ENCODE measurements around the gene LSAMP.
A peak's percentile ranks its signal among the peaks of the same experiment; 100 is the strongest.

LSAMP gene

DNA sequence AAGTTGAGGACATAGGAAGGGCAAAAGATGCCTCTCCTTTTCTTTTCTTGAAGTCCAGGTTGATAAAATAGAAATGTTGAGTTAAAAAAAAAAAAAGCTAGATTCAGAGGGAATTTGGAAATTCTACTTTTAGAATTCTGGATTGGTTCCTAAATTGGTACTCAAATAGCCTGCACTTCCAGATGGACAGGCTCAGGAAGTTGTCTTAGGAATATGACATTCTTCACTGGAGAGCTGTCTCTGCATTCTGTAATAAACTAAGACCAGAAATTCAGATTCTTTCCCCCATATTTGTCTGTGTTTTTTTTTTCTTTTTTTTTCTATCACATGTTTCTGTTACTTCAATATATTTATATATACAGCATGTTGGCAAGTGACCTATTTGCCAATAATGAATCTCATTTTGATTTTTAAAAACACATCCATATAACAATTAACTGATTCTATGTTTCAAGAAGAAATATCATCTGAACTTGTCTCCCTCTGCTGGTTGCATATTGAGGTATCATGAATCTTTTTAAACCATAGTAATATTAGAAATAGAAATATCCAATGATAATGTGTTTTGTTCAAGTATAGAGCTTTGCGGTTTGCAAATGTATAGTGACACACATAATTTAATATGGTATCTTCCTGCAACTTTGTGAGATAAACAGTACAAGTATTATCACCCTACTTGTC, 8.5 kb upstream of the LSAMP start:
- Histone ChIP-seq H3K27ac (ENCODE audit: insufficient read depth, low read depth, low read length, poor library complexity, severe bottlenecking) (no peak overlapping the region), H3K36me3 (ENCODE audit: control insufficient read depth, insufficient read depth, low read length) (no peaks in the 10 kb centered on the region), H3K9me3 (ENCODE audit: control insufficient read depth, low read length) (no peaks in the 10 kb centered on the region), H3K4me1 (ENCODE audit: control insufficient read depth, insufficient read depth, low read length) (no peaks in the 10 kb centered on the region), H3K27me3 (ENCODE audit: control insufficient read depth, insufficient read depth, low read length, poor library complexity, severe bottlenecking) (no peaks in the 10 kb centered on the region), H3K4me3 (ENCODE audit: insufficient read depth, low read depth, low read length) (no peak overlapping the region)
- no CpG with 5 or more reads among the region's 1 CpG for WGBS, 2 experiments

DNA sequence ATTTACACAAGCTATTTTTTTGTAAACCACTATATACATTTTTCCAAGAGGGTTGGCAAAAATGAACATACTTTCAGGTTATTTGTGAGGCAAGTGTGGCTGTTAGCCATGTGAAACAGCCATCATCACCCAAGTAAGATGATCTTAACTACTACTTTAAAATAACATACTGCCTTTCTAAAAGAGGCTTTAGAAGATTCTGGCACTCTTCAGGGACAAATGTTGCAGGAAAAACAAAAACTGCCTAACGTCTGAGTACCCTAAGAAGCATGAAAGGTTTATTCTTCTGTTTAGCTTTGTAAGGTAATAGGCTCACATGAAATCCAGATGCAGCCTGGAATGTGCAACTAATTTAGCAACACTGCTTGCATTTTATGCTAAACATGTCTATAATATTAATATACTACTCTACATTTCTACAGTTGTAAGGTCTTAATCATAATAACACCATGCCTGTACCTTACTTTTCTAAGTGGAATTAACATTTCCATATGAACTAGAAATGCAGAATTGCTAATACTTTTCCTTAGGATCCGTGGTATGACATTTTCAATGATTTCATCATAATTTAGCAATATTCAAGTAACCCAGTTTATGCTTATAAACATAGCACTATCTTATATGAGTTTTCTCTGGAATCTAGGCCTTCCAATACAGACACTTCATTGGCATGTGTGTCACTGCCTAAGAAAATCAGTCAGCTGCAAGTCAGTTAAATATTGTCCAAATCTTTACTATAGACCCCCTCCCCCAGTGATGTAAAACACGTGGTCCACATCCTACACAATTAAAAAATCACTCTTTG, 4.5 kb upstream of the LSAMP start:
- no peak overlapping the region for H3K4me3 ChIP-seq (ENCODE audit: insufficient read depth, low read depth, low read length)
- peaks cover 7% of the 10 kb centered on the region for H3K4me1 ChIP-seq (ENCODE audit: control insufficient read depth, insufficient read depth, low read length)
- no peaks in the 10 kb centered on the region for H3K27me3 ChIP-seq (ENCODE audit: control insufficient read depth, insufficient read depth, low read length, poor library complexity, severe bottlenecking)
- H3K9me3 ChIP-seq (ENCODE audit: control insufficient read depth, low read length): no peaks in the 10 kb centered on the region
- WGBS, 2 experiments: 78 to 83% methylated on average over 3 of the region's 3 CpGs
- H3K36me3 ChIP-seq (ENCODE audit: control insufficient read depth, insufficient read depth, low read length): no peaks in the 10 kb centered on the region
- no peak overlapping the region for H3K27ac ChIP-seq (ENCODE audit: insufficient read depth, low read depth, low read length, poor library complexity, severe bottlenecking)

DNA sequence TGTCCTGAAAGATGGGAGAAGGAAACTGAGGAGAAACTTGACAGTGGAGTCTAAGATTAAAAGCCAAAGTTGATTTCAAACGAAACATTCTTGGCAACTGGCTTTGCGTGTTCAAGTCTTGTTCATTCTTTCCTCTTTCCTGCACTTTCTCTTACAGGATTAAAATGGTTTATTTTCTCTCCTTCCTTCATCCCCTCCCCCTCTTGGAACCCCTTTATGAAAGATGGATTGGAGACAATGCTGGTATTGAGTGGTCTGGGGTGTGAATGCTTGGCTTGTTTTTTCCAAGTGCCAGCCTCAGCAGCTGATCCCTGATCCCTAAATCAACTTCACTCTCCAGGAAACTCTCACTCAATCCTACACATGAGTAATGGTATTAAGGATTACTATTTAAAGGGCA, 703 bp upstream of the LSAMP start:
- 63 to 67% methylated on average over 2 of the region's 2 CpGs for WGBS, 2 experiments
- H3K4me1 ChIP-seq (ENCODE audit: control insufficient read depth, insufficient read depth, low read length): peaks cover 27% of the 10 kb centered on the region

DNA sequence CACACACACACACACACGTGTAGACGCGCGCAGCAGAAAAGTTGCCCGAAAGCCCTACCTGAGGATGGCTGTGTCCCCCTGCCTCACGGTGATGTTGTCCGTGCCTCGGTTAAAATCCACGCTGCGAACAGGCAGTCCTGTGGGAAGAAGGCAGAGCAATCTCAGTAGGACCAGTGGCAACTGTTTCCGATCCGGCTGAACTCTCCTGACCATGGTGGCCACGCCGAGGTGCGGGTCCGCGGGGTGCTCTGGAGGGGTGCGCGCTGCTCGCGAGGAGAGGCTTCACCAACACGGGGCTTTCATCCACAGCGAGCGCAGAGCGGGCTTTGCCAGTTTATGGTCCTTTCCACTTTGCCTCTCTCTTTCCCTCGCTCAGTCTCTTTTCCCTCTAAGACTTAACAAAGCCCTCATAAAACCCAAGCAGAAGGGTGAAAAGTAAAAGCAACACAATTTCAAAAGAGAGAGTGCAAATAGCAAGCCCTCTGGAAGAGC, 422 bp downstream of the LSAMP start:
- 0 to 1% methylated on average over 26 of the region's 26 CpGs for WGBS, 2 experiments
- Histone ChIP-seq H3K36me3 (ENCODE audit: control insufficient read depth, insufficient read depth, low read length) (no peaks in the 10 kb centered on the region), H3K4me1 (ENCODE audit: control insufficient read depth, insufficient read depth, low read length) (peaks cover 27% of the 10 kb centered on the region), H3K27me3 (ENCODE audit: control insufficient read depth, insufficient read depth, low read length, poor library complexity, severe bottlenecking) (no peaks in the 10 kb centered on the region), H3K9me3 (ENCODE audit: control insufficient read depth, low read length) (no peaks in the 10 kb centered on the region), H3K27ac (ENCODE audit: insufficient read depth, low read depth, low read length, poor library complexity, severe bottlenecking) (peak overlapping the region; percentile 86), H3K4me3 (ENCODE audit: insufficient read depth, low read depth, low read length) (peak overlapping the region; percentile 71)

More for the DNA sequence above, 703 bp upstream of the LSAMP start:
- Histone ChIP-seq H3K36me3 (ENCODE audit: control insufficient read depth, insufficient read depth, low read length) (no peaks in the 10 kb centered on the region), H3K9me3 (ENCODE audit: control insufficient read depth, low read length) (no peaks in the 10 kb centered on the region), H3K27ac (ENCODE audit: insufficient read depth, low read depth, low read length, poor library complexity, severe bottlenecking) (peak overlapping the region; percentile 84), H3K27me3 (ENCODE audit: control insufficient read depth, insufficient read depth, low read length, poor library complexity, severe bottlenecking) (no peaks in the 10 kb centered on the region), H3K4me3 (ENCODE audit: insufficient read depth, low read depth, low read length) (no peak overlapping the region)

DNA sequence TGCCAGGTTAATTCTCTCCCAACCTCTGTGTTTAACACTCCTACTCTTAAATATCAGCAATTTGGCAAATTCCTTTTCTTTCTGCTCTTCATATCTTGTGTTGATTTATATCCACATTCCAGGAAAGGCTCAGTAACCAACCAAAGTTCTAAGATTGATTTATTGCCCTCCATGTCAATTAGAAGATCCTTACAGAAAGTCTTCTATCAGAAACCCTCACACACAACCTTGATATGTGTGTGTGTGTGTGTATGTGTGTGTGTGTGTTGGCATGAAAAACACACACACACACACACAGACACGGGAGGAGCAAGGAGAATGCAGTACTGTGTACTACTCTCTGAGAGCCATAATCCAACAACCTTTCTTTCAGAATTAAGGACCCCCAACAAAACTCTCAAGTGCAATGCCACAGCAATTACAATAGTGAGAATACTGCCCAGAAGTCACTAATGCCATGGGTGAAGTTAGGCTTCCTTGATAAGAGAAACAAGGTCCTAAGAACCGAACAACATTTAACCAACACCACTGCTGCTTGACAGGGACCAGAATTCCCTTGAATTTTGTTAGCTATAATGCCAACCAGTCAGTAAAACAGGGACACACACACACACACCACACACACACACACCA, 1.1 kb downstream of the LSAMP start:
- H3K27ac ChIP-seq (ENCODE audit: insufficient read depth, low read depth, low read length, poor library complexity, severe bottlenecking): no peak overlapping the region
- WGBS, 2 experiments: 13 to 29% methylated on average over 1 to 2 of the region's 2 CpGs
- H3K36me3 ChIP-seq (ENCODE audit: control insufficient read depth, insufficient read depth, low read length): no peaks in the 10 kb centered on the region

DNA sequence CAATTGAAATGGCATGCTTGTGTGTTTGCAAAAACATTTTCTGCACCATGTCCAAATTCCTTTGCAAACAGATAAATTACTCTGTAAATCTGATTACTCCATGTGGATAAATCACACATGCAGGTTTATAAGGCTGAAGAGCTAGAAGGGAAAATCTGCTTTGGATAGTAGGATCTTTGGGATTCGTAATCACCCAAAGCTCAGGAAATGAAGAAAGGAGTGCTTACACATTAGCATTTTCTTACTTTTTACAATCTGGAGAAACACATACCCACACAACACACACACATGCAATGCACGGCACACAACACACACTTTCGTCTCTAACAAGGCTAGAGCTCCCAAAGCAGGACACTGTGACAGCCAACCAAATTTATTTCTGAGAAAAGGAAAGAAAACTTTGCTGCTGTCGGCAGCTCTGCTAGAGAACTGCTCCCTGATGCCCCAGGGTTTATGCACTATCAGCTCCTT, 2.1 kb downstream of the LSAMP start:
- Histone ChIP-seq H3K9me3 (ENCODE audit: control insufficient read depth, low read length) (no peaks in the 10 kb centered on the region), H3K4me3 (ENCODE audit: insufficient read depth, low read depth, low read length) (peak overlapping the region; percentile 71), H3K4me1 (ENCODE audit: control insufficient read depth, insufficient read depth, low read length) (peaks cover 27% of the 10 kb centered on the region), H3K36me3 (ENCODE audit: control insufficient read depth, insufficient read depth, low read length) (no peaks in the 10 kb centered on the region), H3K27ac (ENCODE audit: insufficient read depth, low read depth, low read length, poor library complexity, severe bottlenecking) (no peak overlapping the region), H3K27me3 (ENCODE audit: control insufficient read depth, insufficient read depth, low read length, poor library complexity, severe bottlenecking) (no peaks in the 10 kb centered on the region)
- 38 to 45% methylated on average over 3 to 4 of the region's 4 CpGs for WGBS, 2 experiments

More for the DNA sequence above, 1.1 kb downstream of the LSAMP start:
- no peaks in the 10 kb centered on the region for H3K9me3 ChIP-seq (ENCODE audit: control insufficient read depth, low read length)
- H3K27me3 ChIP-seq (ENCODE audit: control insufficient read depth, insufficient read depth, low read length, poor library complexity, severe bottlenecking): no peaks in the 10 kb centered on the region
- peak overlapping the region; percentile 71 for H3K4me3 ChIP-seq (ENCODE audit: insufficient read depth, low read depth, low read length)
- peaks cover 27% of the 10 kb centered on the region for H3K4me1 ChIP-seq (ENCODE audit: control insufficient read depth, insufficient read depth, low read length)

DNA sequence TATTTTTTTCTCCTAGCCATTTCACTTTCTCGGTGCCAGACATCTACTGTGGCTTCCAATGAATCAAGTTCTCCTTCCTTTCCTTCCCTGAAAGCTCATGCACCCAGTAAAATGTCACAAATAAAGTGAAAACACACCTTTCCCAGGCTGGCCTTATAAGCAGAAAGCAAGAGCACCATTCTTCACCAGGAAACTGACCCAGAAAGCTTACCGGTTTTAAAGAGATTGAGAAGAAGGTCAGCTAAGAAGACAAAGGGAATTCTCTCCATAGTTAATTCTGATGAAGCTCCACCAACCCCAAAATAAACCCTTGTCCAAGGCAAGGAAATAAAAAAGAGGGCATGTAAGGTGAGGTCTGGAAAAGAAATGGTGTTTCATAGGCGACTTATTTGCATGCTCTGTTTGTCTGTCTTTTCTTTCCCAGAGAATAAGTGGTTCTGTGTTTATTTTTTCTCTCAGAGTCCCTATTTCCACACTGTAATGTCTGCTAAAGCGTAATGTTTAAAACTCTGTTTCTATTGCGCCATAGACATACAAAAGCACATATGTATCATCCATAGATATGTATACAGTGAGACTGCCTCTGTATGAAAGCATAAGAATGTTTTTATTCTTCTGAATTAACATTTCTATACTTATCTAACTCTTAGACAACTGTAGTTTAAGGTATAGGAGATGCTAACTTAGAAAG, 2.8 kb downstream of the LSAMP start:
- H3K27ac ChIP-seq (ENCODE audit: insufficient read depth, low read depth, low read length, poor library complexity, severe bottlenecking): no peak overlapping the region
- H3K4me3 ChIP-seq (ENCODE audit: insufficient read depth, low read depth, low read length): peak overlapping the region; percentile 71
- no peaks in the 10 kb centered on the region for H3K27me3 ChIP-seq (ENCODE audit: control insufficient read depth, insufficient read depth, low read length, poor library complexity, severe bottlenecking)
- no peaks in the 10 kb centered on the region for H3K36me3 ChIP-seq (ENCODE audit: control insufficient read depth, insufficient read depth, low read length)
- peaks cover 27% of the 10 kb centered on the region for H3K4me1 ChIP-seq (ENCODE audit: control insufficient read depth, insufficient read depth, low read length)
- WGBS, 2 experiments: 73 to 75% methylated on average over 2 to 5 of the region's 5 CpGs
- no peaks in the 10 kb centered on the region for H3K9me3 ChIP-seq (ENCODE audit: control insufficient read depth, low read length)

DNA sequence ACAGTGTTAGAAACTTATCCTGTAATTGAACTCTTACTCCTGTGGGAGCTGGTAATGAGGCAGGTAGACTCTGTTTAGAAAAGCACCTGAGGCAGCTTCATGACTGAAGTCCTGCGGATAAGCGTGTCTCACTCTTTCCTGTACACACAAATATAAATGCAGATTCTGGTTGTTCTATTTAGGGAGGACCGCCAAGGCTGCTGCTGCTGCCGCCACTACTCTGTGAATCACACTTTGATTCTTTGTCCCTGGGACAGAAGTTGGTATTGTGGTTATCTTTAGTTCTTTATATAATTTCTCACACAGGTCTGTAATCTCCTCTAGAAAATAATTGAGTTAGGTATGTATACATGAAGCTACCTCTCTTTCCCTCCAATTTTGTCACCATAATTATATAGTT, 3.6 kb downstream of the LSAMP start:
- Histone ChIP-seq H3K4me1 (ENCODE audit: control insufficient read depth, insufficient read depth, low read length) (peaks cover 27% of the 10 kb centered on the region), H3K36me3 (ENCODE audit: control insufficient read depth, insufficient read depth, low read length) (no peaks in the 10 kb centered on the region), H3K9me3 (ENCODE audit: control insufficient read depth, low read length) (no peaks in the 10 kb centered on the region), H3K27ac (ENCODE audit: insufficient read depth, low read depth, low read length, poor library complexity, severe bottlenecking) (no peak overlapping the region), H3K27me3 (ENCODE audit: control insufficient read depth, insufficient read depth, low read length, poor library complexity, severe bottlenecking) (no peaks in the 10 kb centered on the region), H3K4me3 (ENCODE audit: insufficient read depth, low read depth, low read length) (no peak overlapping the region)
- WGBS, 2 experiments: 86 to 87% methylated on average over 2 to 4 of the region's 4 CpGs

DNA sequence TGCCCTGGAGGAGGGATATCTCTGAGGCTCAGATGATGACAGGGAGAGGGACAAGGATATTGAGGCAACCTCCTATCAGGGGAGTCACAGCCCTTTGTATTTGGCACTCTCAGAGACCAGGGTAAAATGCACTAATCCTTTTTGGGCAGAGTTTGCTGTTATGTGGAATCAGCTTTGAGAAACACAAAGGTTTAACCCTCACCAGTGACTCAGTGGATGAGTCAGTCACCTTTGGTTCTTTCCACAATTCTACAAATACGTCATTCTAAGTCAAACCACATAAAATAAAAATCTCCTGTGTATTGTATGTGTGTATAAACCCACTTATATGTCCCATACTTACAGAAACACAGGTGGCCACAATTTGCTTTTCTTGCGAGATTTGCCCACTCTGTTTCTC, 5.1 kb downstream of the LSAMP start:
- no peaks in the 10 kb centered on the region for H3K27me3 ChIP-seq (ENCODE audit: control insufficient read depth, insufficient read depth, low read length, poor library complexity, severe bottlenecking)
- no peak overlapping the region for H3K4me3 ChIP-seq (ENCODE audit: insufficient read depth, low read depth, low read length)
- no peak overlapping the region for H3K27ac ChIP-seq (ENCODE audit: insufficient read depth, low read depth, low read length, poor library complexity, severe bottlenecking)
- H3K9me3 ChIP-seq (ENCODE audit: control insufficient read depth, low read length): no peaks in the 10 kb centered on the region
- no CpG with 5 or more reads among the region's 2 CpGs for WGBS, 2 experiments
- H3K36me3 ChIP-seq (ENCODE audit: control insufficient read depth, insufficient read depth, low read length): no peaks in the 10 kb centered on the region
- peaks cover 20% of the 10 kb centered on the region for H3K4me1 ChIP-seq (ENCODE audit: control insufficient read depth, insufficient read depth, low read length)
